MV-4-11 (cell line): Measurements from ENCODE around the gene ZNF385D.
"Not testable (repeated sequence)": the region's sequence is repeated elsewhere in the genome, so short reads cannot be mapped to it uniquely, and the experiment has no call there.

Experiments used
- DNase-seq: peaks from one replicate; lab custom pipeline; 2025; lab: John Stamatoyannopoulos, UW

The ZNF385D gene

DNA sequence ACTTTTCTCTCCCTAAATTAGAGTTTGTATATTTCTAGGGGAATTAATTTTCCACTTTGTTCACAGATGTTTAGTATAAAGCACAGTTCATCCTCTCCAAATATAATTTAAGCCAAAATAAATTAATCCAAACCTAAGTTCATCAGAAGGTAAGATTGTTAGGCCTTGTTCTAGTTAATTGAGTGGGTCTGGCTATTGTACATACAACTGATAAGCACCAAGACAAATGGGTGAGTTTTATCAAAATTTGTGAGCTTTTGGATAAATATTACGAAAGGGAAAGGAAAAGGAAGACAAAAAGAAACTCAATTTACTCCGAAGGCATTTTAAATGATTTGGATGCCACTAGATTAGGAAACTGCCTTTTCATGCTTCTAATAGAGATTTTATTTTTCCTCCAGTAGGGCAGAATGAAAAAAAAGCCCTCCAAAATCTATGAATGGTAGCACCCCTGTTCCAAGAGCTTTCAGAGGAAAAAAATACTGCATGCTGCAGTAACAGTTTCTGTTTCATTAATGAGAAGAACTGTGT, 304.0 kb downstream of the ZNF385D start:
- no peak for DNase-seq

- peak; percentile 26 for DNase-seq
Measured at GRCh38 chr3:21446027-21446426, 305.0 kb downstream of the ZNF385D start.

DNA sequence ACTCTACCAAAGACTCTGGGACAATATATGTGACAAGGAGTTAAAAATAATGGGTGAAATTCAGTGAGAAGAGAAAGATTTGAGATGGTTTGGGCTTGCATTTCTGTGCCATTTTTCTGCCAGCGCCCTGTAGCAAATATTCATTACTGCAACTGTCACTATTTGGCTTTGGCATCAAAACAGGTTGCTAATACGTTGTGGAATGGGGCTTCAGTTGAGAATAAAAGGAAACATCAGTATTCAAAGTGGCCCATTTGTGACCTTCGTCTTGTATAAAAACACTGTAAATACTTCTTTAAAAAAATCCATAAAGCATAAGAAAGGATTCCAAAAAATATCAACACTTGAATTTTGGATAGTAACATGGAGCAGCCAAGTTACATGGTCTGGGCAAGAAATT, 309.2 kb downstream of the ZNF385D start:
- DNase-seq, result no peak

DNA sequence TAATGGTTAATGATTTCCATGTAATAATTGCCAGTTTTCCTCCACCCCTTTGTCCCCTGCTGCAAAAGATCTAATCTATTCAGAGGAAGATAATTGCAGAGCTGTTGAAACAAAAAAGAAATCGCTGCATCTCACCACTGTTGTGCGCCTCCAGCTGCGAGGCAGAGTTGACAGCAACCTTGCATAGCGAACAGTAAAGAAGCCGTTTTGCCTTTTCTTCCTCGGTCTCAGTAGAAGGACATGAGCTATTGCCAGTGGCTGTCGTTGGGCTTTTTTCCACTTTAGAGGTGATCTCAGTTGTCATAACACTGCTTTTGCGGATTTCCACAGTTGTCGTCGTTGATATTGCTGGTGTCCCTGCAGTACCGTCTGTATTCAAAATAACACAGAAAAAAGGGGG, 314.2 kb downstream of the ZNF385D start:
- DNase-seq, result no peak

GRCh38 chr3:21435871-21436270, 315.1 kb downstream of the ZNF385D start:
- no peak for DNase-seq

- DNase-seq, result no peak
Measured at GRCh38 chr3:21434310-21434709, 316.7 kb downstream of the ZNF385D start.

DNA sequence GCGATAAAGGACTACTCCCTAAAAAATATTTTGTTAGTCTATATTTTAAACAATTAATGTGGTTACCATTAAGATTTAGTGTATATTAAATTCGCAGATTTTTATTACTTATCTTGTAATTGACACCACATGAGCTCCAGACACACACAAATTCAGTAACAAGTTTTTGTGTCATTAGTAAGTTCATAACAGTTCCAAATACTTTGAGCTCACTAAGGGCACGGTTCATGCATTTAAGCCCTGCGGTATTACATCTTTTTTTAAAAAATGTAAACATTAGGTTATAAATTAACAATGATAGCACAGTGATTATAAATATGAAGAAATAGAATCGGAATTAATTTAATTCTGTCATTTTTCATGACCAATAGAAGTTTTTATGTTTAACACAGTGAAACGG, 317.3 kb downstream of the ZNF385D start:
- DNase-seq, result no peak

- DNase-seq, result no peak
Measured at GRCh38 chr3:21426920-21427319, 324.1 kb downstream of the ZNF385D start.

DNA sequence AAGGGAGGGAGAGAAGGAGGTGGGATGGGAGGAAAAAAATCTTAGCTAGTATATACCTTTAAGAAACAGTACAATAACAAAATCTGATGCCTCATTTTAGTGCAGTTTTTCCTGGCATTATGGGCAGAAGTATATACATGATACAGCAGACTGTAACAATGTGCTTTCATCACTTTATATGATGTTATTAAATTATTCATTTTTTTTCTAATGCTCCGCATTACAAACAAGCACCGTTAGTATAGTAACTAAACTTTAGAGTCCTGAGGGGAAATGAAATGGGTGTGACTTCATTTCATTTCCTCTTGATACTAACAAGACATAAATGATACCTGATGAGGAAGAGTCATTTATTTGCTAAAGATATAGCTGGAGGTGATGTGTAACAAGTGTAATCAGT, 325.3 kb downstream of the ZNF385D start:
- DNase-seq, result no peak

DNA sequence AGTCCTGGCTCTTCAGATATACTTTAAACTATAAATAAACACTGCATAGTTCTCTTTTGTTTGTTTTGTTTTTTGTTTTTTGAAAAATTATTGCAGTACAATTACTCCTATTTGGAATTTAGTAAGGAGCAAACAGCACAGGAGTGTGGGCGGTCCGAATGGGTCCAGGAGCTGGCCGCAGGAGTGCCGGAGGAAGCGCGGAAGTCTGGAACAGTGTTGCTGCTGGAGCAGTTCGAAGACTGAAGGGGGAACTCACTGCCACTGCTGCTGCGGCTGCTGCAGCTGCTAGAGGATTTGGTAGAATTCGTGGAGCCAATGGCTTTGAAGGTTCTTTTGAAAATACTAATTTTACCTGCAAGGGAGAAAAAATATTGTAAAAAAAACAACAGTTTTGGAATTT, 329.9 kb downstream of the ZNF385D start:
- DNase-seq, result no peak

DNA sequence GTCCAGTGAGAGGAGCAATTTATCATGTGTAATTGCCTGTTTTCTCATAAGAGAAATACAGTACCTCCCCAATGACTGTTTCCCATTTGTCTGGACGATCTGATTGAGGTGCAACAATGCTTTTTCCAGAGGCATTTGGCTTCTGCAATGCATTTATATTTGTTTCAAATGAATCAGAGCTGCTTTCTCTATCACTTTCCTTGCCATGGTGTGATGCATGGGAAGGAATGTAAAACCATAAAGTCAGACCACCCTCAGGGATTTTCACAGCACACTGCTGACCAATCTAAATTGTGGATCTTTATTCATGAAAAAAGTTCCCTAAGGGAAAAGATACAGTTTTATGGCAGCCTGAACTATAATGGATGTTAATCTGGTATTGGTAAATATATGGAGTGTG, 333.0 kb downstream of the ZNF385D start:
- DNase-seq, result no peak

GRCh38 chr3:21414506-21414905, 336.5 kb downstream of the ZNF385D start:
- DNase-seq, result no peak

GRCh38 chr3:21411058-21411457, 340.0 kb downstream of the ZNF385D start:
- no peak for DNase-seq

- no peak for DNase-seq
Measured at GRCh38 chr3:21409401-21409800, 341.6 kb downstream of the ZNF385D start.

GRCh38 chr3:21407743-21408142, 343.3 kb downstream of the ZNF385D start:
- no peak for DNase-seq

GRCh38 chr3:21405671-21406667, 345.0 kb downstream of the ZNF385D start:
- no peak for DNase-seq

- no peak for DNase-seq
Measured at GRCh38 chr3:21398461-21398860, 352.5 kb downstream of the ZNF385D start.

DNA sequence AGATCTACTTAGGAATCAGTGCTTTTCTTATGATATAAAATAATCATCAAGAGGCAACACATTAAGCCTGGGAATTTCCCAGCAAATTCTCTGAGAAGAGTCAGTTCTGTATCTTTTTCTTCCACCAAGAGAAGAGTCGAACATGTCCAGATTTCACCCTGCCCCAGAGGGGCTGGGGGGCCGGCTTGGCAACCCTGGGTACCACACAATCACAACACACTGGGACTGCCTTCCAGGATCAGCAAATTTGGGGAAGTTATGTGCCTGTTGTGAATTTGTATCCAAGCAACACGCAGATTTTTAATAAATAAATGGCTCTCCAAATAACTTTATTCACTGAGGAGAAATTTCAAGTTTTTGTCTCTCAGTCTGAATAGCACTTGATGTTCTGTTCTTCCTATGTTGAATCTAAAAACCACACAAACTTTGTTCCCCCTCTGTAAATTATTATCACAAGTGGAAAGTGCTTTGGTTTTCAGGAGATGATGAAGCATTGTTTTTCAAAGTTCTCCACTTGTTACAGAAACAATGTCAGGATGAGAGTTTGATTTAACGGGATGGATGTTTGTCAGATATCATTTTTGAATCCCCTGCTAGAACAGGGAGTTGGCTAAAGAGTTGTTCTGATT, 357.2 kb downstream of the ZNF385D start:
- no peak for DNase-seq

- no peak for DNase-seq
Measured at GRCh38 chr3:21392526-21392925, 358.5 kb downstream of the ZNF385D start.

- no peak for DNase-seq
Measured at GRCh38 chr3:21390856-21391255, 360.2 kb downstream of the ZNF385D start.

GRCh38 chr3:21390136-21390535, 360.9 kb downstream of the ZNF385D start:
- no peak for DNase-seq

DNA sequence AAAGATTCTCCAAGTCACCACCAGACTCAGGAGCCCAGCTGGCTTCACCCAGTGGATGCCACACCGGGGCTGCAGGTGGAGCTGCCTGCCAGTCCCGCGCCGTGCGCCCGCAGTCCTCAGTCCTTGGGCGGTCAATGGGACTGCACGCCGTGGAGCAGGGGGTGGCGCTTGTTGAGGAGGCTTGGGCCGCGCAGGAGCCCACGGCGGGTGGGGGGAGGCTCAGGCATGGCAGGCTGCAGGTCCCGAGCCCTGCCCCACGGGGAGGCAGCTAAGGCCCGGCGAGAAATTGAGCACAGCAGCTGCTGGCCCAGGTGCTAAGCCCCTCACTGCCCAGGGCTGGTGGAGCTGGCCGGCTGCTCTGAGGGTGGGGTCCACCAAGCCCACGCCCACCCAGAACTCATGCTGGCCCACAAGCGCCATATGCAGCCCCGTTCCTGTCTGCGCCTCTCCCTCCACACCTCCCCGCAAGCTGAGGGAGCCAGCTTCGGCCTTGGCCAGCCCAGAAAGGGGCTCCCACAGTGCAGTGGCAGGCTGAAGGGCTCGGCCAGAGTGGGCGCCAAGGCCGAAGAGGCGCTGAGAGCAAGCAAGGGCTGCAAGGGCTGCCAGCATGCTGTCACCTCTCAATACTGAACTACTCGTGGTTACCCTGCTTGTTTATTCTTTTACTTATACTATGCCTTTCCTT, 363.7 kb downstream of the ZNF385D start:
- not testable (repeated sequence) for DNase-seq
